ENCODE data around the gene LILRB3.
A peak's percentile ranks its signal among the peaks of the same experiment; 100 is the strongest.
"Not testable (repeated sequence)": the region's sequence is repeated elsewhere in the genome, so short reads cannot be mapped to it uniquely, and the experiment has no call there.

LILRB3 gene

GRCh38 chr19:54222474-54223276 lies at the start of gene LILRB3:
Gene LILRB3, minus strand, starts transcription at chr19:54223007. Its CDS starts 31 bp downstream, at chr19:54222976.
- DNase-seq = not testable (repeated sequence)

GRCh38 chr19:54272181-54272580 lies 49.4 kb upstream of the LILRB3 start:
- DNase-seq = not testable (repeated sequence)

GRCh38 chr19:54271587-54271986 lies 48.8 kb upstream of the LILRB3 start:
- not testable (repeated sequence) for DNase-seq

DNA sequence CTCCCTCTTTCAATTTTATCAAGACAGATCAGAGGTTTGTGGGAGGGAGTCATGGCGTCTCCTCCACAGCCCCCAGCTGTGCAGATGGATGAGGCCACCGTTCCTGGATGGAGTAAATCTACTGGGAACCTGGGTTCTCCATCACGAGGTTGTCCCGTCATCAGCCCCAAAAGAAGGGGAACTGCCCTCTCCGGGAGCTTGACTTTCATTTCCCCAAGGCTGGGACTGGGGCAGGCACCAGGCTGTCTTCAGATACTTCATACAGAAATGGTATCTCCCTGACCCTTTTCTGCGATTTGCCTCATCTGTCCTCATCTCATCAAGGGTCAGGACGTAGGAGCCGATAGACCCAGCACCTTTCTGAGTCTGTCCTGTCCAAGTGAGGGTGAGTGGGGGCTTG lies 48.3 kb upstream of the LILRB3 start:
- no peak for DNase-seq

GRCh38 chr19:54268936-54269335 lies 46.1 kb upstream of the LILRB3 start:
- no peak for DNase-seq

DNA sequence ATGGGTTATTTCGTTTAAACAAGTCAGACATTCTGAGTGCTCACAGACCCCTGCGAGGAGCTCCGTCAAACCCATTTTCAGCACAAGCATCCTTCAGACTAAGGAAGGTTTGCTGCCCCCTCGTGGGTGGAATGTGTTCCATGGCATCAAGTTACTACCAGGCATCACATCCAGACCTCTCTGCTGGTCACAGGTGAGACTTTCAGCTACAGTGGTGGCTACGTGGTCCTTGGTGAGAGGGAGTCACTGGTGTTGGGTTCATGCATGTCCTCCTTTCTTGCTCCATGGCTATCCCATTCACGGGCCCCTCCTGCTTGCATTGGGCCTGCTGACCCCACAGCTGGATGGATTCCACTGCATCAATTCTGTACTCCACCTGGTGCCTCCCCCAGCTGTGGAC lies 43.3 kb upstream of the LILRB3 start:
- DNase-seq = peak; percentile 47 to 67

GRCh38 chr19:54262470-54262869 lies 39.7 kb upstream of the LILRB3 start:
- no peak for DNase-seq

DNA sequence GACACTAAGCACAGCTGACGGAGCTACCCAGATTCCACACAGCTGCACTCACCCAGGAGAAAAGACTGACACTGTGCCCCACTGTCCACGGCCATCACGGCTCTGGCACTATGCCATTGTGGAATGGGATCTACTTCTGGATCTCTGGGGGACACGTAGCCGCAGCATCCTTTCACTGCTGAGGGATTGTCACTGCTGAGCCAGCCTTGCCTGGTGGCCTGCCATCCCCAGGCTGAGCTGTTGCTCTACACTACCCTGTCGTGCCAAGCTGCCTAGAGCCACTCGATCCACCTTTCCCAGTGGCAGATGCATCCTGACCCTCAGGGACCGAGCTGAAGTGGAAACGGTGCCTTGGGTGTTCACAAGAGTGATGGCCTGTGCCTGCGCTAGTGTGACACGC lies 39.3 kb upstream of the LILRB3 start:
- DNase-seq = no peak

DNA sequence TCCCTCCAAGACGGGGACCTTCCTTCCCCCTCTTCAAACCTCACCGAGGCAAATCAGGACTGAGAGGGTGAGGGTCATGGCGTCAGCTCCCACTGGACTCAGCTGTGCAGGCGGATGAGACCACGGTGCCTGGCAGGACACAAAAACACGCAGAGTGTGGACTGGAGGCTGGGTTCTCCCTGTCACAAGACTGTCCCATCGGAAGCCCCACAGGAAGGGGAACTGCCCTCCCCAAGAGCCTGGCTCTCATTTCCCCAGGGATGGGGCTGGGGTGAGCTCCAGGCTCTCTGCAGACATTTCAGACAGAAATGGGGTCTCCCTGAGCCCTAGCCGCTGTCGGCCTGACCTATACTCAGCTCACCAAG lies 34.3 kb upstream of the LILRB3 start, which contains the start of gene LILRB5:
Gene LILRB5 (minus strand): TSS at position 158 of the 365 bp plus-strand sequence. CDS start 80 bp downstream, at position 78.
- no peak for DNase-seq

DNA sequence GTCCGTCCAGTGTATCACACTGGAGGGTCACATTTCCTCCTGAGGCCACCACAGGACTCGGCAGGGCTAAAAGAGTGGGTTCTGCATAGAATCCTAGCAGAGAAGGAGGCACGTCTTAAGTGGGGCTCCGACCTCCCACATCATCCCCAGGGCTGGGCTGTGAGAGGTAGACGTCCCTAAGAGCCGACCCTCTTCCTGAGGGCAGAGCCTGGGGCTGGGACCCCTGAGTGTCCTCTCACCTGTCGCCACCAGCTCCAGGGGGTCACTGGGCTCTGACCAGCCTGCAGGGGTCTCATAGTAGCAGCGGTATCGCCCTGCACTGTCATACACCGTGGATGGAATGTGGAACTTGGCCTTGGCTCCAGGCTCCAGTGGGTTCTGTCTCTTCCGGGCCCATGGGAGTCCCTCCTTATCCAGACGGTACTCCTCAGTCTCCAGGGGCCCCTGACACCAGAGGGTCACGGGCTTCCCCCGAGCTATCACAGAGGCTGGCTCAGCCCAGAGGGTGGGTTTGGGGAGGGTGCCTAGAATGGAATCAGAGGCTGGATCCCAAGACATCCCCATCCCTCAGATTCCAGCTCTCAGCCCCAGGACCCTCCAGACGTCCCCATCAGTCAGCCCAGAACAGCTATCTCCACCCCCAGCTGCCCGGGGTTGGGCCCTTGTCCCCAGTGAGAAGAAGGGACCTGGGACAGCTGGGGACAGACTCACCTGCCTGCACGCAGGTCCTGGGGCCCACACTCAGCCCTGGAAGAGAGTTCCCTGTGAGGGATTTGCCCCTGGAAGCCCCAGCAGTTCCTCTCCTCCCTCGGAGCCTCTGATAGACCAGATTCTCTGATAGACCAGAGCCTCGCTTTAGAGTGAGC lies 33.7 kb upstream of the LILRB3 start:
- DNase-seq = no peak

DNA sequence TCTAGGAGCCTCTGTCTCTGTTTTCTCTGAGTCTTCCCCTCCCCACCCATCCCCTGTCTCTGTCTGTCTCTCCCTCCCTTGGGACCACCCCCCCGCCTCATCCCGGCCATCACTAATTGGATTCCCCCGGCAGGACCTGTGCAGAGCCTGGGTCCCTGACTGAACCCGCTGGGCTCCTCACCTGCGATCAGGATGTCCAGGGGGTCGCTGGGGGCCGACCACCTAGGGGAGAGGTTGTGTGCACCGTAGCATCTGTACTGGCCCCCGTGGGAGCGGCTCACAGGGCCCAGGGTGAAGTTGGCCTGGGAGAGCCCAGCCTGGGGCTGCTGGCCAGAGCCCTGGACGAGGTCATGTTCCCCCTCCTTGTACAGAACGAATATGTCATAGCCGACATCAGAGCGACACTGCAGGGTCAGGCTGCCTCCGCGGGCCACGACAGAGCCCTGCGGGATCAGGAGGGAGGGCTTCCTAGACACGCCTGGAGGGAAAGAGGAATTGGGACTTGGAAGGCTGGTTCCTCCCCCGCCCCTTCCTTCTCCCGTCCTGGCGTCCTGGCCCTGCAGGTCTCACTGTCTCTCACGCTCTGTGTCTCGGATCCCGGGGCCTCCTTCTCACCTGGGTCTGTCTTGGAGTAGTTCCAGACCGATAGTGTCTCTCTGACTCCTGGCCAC lies 32.4 kb upstream of the LILRB3 start:
- DNase-seq = no peak

DNA sequence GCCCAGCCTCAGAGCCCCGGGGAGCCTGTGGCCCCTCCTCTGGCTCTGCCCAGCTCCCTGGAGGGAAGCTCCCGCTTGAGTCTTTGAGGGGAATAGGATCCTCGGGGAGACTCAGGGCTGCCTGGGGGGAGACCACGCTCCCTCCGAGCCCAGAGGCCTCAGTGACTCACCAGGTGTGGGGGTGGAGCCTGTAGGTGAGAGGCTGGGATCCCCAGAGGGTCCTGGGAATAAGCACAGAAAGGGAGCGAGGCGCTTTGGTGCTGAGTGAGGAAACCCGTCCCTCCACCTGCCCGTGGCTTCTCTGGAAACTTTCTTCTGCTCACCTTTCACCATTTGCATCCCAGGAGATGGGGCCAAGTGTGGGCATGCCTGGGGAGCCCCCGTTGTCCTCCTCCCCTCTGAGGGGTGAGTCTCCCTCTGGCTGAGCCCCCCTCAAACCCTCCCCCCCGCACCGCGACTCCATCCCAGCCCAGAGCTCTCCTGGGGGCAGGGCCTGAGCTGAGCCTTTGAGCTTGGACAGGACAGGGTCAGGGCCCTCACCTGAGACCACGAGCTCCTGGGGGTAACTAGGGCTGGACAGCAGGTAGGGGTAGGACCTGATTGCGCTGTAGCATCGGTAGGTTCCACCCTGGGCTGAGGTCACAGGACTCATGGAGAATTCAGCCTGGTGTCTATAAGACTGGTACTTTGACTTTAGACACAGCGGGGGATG lies 31.5 kb upstream of the LILRB3 start:
- DNase-seq = no peak

DNA sequence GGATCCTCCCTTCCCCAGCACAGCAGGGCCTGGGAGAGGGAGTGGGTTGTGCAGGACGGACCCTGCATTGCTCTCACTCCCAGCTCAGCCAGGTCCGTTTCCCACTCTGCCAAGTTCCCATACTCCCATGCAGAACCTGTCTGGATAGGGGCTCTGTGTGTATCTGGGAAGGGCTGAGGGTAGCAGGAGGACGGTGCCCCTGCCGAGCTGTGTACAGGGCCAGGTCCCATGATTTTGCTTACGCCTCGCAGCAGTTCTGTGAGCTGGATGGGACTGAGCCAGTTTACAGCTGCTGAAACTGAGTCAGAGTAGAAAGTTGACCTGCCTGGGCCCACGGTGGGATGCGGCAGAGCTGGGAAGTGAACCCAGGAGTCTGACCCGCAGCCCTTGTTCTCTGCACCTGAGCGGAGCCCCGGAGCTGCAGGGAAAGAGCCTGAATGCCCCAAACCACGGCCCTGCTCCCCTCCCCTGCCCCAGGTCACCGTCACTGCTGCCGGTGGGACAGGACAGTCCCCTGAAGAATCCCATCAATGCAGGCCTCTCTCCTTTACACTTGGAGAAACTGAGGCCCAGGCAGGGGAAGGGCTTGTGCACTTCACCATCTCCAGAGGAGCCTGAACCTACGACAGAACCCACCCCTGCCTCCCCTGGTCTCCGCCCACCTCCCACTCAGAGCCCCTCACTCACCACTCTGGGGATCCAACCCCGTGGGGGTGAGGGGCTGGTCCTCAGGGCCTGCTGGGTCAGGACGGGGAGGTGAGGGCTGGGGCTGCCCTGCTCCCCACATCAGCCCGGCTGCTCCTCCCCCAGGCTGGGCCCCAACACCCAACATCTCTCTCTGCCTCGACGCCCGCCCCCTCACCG lies 30.8 kb upstream of the LILRB3 start:
- no peak for DNase-seq

DNA sequence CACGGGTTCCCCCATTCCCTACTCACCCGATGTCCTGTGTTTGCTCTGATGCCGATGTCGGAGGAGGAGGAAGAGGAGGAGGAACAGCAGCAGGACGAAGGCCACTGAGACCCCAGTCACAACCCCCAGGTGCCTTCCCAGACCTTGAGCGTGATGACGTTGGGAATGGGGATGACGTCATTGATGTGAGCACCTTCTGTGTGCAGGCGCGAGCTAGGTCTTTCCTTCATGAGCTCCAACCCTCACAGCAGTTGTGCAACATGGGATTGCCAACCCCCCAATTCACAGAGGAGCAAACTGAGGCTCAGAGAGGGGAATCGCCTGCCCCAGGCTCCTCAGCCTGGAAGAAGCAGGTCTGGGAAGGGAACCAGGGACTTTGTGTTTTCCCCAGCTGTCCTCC lies 30.0 kb upstream of the LILRB3 start:
- no peak for DNase-seq

DNA sequence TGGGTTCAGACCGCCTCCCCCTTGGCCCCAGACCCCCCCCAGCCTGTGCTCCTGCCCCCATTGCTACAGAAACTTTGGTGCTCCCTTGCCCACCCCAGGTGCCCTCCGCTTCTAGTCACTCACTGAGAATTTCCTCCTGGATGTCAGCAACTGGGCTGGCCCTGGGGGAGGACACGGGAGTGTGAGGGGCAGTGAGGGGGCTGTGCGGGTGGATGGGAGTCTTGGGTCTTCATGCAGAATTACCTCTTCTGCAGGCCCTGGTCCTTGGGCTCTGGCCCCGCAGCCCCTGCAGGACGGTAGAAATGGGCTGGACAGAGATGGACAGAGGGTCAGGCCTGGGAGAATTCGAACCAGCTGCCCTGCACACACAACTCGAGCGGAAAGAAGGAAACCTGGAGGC lies 29.4 kb upstream of the LILRB3 start:
- no peak for DNase-seq

GRCh38 chr19:54248016-54248601 lies 25.3 kb upstream of the LILRB3 start:
- peak; percentile 77 to 83 for DNase-seq

DNA sequence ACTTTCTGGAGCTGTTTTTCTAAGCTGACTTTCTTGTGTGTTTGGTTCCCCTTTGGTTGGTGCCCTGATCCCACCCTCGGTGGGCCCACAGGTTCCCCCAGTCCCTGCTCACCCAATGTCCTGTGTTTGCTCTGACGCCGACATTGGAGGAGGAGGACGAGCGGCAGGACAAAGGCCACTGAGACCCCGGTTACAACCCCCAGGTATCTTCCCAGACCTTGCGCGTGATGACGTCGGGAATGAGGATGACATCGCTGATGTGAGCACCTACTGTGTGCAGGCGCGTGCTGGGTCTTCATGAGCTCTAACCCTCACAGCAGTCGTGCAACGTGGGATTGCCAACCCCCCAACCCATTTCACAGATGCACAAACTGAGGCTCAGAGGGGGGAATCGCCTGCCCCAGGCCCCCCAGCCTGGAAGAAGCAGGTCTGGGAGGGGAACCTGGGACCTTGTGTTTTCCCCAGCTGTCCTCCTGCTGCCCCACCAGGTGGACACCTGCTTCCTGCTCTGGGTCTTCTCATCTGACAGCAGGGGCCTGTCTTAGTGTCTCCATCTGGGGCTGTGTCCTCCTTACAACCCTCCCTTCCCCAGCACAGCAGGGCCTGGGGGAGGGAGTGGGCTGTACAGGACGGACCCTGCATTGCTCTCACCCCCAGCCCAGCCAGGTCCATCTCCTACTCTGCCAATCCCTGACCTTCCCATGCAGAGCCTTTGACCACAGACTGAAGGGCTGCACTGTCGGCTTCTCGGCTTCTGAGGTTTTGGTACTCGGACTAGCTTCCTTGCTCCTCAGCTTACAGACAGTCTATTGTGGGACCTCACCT lies 24.5 kb upstream of the LILRB3 start:
- DNase-seq = no peak

- DNase-seq = no peak
These were observed 23.1 kb upstream of the LILRB3 start for GRCh38 chr19:54245936-54246335.

GRCh38 chr19:54243809-54244208 lies 21.0 kb upstream of the LILRB3 start:
- not testable (repeated sequence) for DNase-seq

GRCh38 chr19:54242646-54243045 lies 19.8 kb upstream of the LILRB3 start, which contains the start of gene LILRA6:
Gene LILRA6, minus strand, starts transcription at chr19:54242790.
- DNase-seq = not testable (repeated sequence)
